ENCODE measurements around the gene ARL17A.
A peak's percentile ranks its signal among the peaks of the same experiment; 100 is the strongest.
"Not testable (repeated sequence)": the region's sequence is repeated elsewhere in the genome, so short reads cannot be mapped to it uniquely, and the experiment has no call there.

ARL17A gene

DNA sequence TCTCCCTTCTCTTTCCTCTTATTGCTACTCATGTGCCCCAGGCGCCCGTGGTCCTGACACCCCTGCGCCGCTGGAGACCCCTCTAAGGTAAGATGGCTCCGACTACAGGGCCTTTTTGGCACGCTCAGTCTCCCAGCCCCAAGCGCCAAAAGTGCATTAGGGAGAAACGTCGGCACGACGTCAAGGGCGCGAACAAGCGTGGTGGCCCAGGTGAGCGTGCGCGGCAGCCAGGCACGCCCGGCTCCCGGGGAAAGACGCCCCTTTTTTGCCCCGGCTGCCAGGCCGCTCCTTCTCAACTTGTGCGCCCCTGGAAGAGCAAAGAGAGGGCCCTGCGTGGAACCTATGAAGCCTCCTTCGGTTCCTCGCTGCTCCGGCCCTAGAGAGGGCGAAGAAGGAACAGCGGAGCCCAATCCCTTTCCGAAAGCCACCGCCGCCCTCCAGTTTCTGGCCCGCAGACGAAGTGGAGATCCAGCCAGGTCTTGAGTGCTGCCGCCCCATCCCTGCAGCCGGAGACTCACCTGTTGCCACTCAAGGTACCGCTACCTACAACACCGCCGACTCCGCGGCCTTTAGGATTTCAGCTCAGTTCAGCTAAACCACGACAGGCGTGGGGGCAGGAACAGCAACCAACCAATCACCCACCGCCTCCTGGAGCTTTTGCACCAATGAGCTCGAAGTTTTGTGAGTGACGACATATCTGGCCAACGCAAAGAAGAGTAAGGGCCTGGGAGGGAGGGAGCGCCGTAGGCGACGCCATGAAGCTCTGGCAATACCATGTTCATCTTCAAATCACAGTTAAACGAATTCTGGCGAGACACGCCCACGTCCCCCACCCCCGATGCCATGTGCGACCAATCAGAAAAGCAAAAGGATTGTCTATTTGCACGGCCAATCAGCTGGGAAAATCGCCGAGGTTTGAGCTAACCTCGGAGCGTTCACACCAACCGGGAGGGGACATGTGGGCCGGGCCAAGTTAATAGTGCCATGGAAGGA lies at the start of gene ARL17A:
ARL17A (minus strand) TSS at position 609 of the 993 bp plus-strand sequence. CDS start 3,369 bp downstream, outside the sequence.
- not testable (repeated sequence) for H3K36me3 ChIP-seq; H3K4me1 ChIP-seq (ENCODE audit: control insufficient read depth in 1 of 2, insufficient read depth in 1 of 2, low read depth in 1 of 2, low read length in 1 of 2); H3K27me3 ChIP-seq; H3K9me3 ChIP-seq
- Histone ChIP-seq H3K4me3 (ENCODE audit: low read depth in 1 of 2, low read length in 1 of 2) (peak within 1 kb of the TSS; percentile 46 to 49), H3K27ac (peak within 1 kb of the TSS; percentile 68)

DNA sequence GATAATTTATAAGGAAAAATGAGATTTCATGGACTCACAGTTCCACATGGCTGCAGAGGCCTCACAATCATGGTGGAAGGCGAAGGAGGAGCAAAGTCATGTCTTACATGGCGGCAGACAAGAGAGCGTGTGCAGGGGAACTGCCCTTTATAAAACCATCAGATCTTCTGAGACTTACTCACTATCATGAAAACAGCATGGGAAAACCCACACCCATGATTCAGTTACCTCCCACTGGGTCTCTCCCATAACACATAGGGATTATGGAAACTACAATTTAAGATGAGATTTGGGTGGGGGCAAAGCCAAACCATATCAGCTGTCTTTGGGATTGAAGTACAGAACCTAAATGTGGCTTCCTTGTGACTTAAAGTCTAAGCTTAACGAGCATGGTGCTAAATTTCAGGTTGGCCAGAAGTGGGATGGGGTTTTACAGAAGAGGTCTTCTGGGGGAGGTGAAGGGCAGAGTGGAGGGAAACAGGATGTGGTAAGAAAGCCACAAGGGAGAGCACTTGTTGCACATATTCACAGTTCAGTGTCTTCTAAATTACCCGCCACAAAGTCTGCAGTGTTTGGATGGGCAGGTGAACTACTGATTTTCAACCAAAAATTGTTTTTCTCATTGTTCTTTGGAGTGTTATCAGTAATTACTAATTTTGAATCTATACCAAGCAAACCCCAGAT lies 49.4 kb upstream of the ARL17A start:
- H3K9me3 ChIP-seq; H3K4me1 ChIP-seq (ENCODE audit: control insufficient read depth in 1 of 2, insufficient read depth in 1 of 2, low read depth in 1 of 2, low read length in 1 of 2); H3K36me3 ChIP-seq; H3K27me3 ChIP-seq; H3K27ac ChIP-seq; H3K4me3 ChIP-seq (ENCODE audit: low read depth in 1 of 2, low read length in 1 of 2): not testable (repeated sequence)

DNA sequence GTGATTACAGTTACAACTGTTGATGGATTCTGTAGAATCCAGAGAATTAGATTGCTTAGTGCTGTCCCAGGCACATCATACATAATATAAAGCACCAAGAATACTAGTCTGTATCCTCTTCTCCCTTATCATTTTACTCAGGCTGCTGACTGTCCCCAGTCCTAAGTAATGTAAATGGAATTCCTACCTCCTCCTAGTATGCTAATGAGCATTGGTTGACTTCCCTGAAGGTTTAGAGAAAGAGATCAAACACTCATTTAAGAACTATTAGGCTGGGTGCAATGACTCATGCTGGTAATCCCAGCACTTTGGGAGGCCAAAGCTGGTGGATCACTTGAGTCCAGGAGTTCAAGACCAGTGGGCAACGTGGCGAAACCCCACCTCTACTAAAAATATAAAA lies 48.0 kb upstream of the ARL17A start:
- H3K4me1 ChIP-seq (ENCODE audit: control insufficient read depth in 1 of 2, insufficient read depth in 1 of 2, low read depth in 1 of 2, low read length in 1 of 2); H3K4me3 ChIP-seq (ENCODE audit: low read depth in 1 of 2, low read length in 1 of 2); H3K27me3 ChIP-seq; H3K27ac ChIP-seq; H3K36me3 ChIP-seq; H3K9me3 ChIP-seq: not testable (repeated sequence)

DNA sequence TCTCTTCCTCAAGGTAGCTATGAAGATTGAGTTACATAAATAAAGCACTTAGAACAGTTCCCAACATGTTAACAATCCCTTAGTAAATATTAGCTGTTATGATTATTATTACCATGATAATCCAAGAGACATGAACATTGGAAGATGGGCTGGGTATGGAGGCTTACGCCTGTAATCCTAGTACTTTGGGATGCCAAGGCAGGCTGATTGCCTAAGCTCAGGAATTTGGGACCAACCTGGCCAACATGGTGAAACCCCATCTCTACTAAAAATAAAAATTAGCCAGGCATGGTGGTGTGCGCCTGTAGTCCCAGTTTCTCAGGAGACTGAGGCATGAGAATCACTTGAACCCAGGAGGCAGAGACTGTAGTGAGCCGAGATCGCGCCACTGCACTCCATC lies 45.2 kb upstream of the ARL17A start:
- H3K4me1 ChIP-seq (ENCODE audit: control insufficient read depth in 1 of 2, insufficient read depth in 1 of 2, low read depth in 1 of 2, low read length in 1 of 2); H3K4me3 ChIP-seq (ENCODE audit: low read depth in 1 of 2, low read length in 1 of 2); H3K27me3 ChIP-seq; H3K27ac ChIP-seq; H3K36me3 ChIP-seq; H3K9me3 ChIP-seq: not testable (repeated sequence)

DNA sequence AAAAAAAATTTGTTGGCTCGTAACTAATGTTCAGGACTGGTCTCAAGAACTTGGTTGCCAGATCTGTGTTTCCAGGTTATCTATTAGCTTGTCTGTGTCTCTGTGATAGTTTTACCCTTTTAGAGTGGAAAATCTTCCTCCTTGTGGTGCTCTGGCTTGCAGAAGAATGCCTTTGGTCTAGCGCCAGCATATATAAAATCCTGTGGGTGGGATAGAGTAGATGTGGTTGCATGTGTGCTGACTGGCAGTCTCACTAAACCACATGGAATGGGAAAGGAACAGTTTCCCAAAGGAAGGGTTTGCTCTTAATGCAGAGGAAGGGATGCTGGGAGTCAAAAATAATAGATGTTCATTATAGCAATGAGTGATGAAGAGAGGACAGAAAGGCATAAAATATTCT lies 44.3 kb upstream of the ARL17A start:
- H3K9me3 ChIP-seq; H3K4me3 ChIP-seq (ENCODE audit: low read depth in 1 of 2, low read length in 1 of 2): not testable (repeated sequence)

DNA sequence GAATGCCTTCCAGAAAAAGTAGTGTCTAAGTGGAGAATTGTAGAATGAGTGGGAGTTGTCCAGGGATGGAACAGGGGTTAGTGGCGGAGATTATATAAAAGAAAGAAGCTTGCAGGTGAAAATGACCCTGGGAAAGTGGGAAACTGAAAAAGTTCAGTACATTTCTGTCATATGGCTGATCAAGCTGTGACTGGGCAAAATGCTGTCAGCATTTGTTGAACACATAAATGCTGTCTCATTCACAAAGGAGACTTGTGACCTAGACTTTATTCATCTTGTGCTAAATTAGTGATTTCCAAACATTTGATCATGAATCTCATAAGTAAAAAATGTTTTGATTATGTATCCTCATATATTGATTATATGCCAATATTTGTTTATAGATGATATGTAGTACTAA lies 39.5 kb upstream of the ARL17A start:
- H3K4me1 ChIP-seq (ENCODE audit: control insufficient read depth in 1 of 2, insufficient read depth in 1 of 2, low read depth in 1 of 2, low read length in 1 of 2); H3K4me3 ChIP-seq (ENCODE audit: low read depth in 1 of 2, low read length in 1 of 2); H3K9me3 ChIP-seq; H3K36me3 ChIP-seq; H3K27ac ChIP-seq; H3K27me3 ChIP-seq: not testable (repeated sequence)

More for the DNA sequence above, 44.3 kb upstream of the ARL17A start:
- not testable (repeated sequence) for H3K36me3 ChIP-seq; H3K4me1 ChIP-seq (ENCODE audit: control insufficient read depth in 1 of 2, insufficient read depth in 1 of 2, low read depth in 1 of 2, low read length in 1 of 2); H3K27ac ChIP-seq; H3K27me3 ChIP-seq

DNA sequence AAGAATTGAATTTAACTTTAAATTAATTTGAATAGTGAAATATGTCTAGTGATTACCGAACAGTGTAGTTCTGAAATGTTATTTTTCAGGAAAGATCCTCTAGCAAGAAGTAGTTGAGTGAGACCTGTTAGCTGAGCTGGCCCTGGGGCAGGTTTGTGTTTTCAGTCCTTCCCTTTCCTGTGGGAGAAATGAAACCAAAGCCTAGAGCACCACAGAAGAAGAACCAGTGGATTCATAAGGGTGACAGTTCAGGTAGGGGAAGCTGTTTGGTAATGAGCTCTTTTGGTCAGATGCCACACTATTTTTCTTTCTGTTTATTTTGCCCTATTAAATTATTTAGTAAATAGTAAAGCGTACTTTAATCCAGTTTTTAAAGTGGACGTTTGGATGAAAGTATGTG lies 37.6 kb upstream of the ARL17A start:
- H3K4me3 ChIP-seq (ENCODE audit: low read depth in 1 of 2, low read length in 1 of 2); H3K27ac ChIP-seq; H3K36me3 ChIP-seq; H3K27me3 ChIP-seq; H3K9me3 ChIP-seq; H3K4me1 ChIP-seq (ENCODE audit: control insufficient read depth in 1 of 2, insufficient read depth in 1 of 2, low read depth in 1 of 2, low read length in 1 of 2): not testable (repeated sequence)

DNA sequence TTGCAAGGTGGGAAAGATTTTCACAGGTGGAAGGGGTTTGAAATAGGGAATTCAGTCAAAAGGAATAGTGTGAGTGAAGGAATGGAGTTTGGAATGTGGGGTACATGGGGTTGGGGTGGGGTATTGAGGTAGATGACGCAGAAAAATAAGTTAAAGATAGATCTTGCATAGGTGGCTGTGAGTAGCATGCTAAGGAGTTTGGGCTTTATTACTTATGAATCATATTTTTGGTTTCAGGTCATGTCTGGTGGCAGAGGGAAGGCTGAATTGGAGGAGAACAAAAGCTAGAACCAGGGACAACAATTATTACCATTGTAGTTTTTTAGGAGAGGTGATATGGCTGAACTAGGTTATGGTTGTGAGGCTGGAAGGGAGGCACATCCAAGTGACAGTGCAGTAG lies 34.4 kb upstream of the ARL17A start:
- H3K27ac ChIP-seq; H3K4me3 ChIP-seq (ENCODE audit: low read depth in 1 of 2, low read length in 1 of 2); H3K27me3 ChIP-seq; H3K4me1 ChIP-seq (ENCODE audit: control insufficient read depth in 1 of 2, insufficient read depth in 1 of 2, low read depth in 1 of 2, low read length in 1 of 2); H3K36me3 ChIP-seq; H3K9me3 ChIP-seq: not testable (repeated sequence)

DNA sequence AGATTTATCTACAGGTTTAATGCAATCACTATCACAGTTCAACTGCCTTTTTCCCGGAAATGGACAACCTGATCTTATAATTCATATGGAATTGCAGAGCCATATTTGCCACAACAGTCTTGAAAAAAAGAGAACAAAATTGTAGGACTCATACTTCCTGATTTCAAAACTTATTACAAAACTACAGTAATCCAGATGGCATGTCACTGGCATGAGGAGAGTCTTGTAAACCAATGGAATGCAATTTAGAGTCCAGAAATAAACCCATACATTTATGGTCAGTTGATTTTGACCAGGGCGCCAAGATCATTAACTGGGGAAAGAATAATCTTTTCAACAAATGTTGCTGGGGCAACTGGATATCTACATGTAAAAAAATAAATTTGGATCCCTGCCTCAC lies 31.8 kb upstream of the ARL17A start:
- not testable (repeated sequence) for H3K27ac ChIP-seq; H3K4me3 ChIP-seq (ENCODE audit: low read depth in 1 of 2, low read length in 1 of 2); H3K27me3 ChIP-seq; H3K4me1 ChIP-seq (ENCODE audit: control insufficient read depth in 1 of 2, insufficient read depth in 1 of 2, low read depth in 1 of 2, low read length in 1 of 2); H3K36me3 ChIP-seq; H3K9me3 ChIP-seq

DNA sequence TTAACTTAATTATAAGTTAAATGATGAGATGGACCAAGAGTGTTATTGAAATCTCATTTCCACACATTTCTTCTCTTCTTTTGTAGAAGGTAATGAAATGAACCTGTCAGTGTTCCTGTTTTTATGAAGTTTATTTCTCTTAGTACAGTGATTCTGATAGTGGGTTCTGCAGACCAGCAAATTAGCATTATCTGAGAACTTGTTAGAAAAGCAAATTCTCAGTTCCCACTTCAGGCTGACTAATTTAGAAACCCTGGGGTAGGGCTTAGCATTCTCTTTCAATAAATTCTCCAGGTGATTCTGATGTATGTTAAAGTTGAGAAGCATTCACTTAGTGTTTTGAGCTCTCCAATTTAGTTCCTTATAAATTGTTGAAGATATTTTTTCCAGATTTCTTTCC lies 23.6 kb upstream of the ARL17A start:
- not testable (repeated sequence) for H3K9me3 ChIP-seq; H3K36me3 ChIP-seq; H3K4me3 ChIP-seq (ENCODE audit: low read depth in 1 of 2, low read length in 1 of 2); H3K27me3 ChIP-seq; H3K27ac ChIP-seq; H3K4me1 ChIP-seq (ENCODE audit: control insufficient read depth in 1 of 2, insufficient read depth in 1 of 2, low read depth in 1 of 2, low read length in 1 of 2)

DNA sequence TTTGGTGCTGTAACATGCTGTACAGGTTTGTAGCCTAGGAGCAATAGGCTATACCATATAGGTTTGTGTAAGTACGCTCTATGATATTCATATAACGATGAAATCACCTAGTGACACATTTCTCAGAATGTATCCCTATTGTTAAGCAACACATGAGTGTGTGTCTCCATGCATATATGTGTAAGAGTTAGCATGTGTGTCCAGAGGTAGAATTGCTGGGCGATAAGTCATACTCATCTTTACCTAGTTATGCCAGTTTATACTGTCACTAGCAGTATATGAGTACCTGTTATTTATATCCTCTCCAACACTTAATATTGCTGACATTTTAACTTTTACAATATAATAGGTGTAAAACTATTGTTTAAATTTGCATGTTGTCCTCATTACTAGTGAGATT lies 21.3 kb upstream of the ARL17A start:
- H3K27me3 ChIP-seq; H3K27ac ChIP-seq; H3K4me3 ChIP-seq (ENCODE audit: low read depth in 1 of 2, low read length in 1 of 2); H3K36me3 ChIP-seq; H3K4me1 ChIP-seq (ENCODE audit: control insufficient read depth in 1 of 2, insufficient read depth in 1 of 2, low read depth in 1 of 2, low read length in 1 of 2); H3K9me3 ChIP-seq: not testable (repeated sequence)

DNA sequence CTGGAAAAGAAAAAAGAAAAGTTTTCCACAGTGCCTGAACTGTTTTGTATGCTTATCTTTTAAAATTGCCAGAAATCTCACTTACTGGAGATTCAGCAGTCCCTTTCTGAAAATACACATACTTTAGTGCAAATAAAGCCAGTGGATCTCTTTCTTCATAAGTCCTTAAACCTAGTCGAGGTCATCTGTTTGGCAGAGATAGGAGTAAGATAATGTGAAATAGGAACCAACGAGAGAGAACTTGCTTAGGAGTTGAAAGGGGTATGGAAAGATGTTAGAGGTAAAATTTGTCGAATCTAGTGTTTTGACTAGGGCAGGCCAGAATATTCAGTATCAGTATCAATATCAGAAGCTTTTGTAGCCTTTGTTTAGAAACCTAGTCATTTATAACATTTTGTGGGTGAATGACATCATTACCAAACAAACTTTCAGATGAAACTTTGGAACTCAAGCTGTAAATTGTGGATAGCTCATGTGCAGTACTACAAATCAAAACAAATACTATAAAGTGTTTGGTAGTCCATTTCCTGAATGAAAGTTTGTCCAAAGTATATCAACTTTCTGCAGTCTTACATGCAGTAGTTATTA lies 18.9 kb upstream of the ARL17A start:
- not testable (repeated sequence) for H3K36me3 ChIP-seq; H3K4me3 ChIP-seq (ENCODE audit: low read depth in 1 of 2, low read length in 1 of 2); H3K27me3 ChIP-seq; H3K27ac ChIP-seq; H3K4me1 ChIP-seq (ENCODE audit: control insufficient read depth in 1 of 2, insufficient read depth in 1 of 2, low read depth in 1 of 2, low read length in 1 of 2); H3K9me3 ChIP-seq

DNA sequence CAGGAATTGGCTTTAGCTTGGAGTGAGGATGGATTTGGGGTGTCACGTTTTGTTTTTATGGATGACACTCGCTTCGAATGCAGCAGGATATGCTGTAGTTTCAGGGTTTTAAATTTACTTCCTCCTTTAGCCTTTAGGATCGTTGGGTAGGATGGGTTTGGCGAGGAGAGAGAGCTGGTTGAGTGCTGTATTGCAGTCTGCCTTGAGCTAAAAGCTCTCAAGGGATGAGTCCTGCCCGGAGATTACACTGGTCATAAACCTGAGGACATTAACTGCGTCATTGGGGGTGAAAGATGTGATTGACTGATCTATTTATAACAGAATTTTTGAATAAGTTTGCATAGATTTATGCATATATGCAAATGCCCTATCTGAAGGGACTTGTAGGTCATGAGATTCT lies 11.8 kb upstream of the ARL17A start:
- H3K27ac ChIP-seq; H3K4me1 ChIP-seq (ENCODE audit: control insufficient read depth in 1 of 2, insufficient read depth in 1 of 2, low read depth in 1 of 2, low read length in 1 of 2); H3K9me3 ChIP-seq; H3K36me3 ChIP-seq; H3K4me3 ChIP-seq (ENCODE audit: low read depth in 1 of 2, low read length in 1 of 2); H3K27me3 ChIP-seq: not testable (repeated sequence)
